AG04449 (cell line): ENCODE measurements around the gene MROH9.
"Not testable (repeated sequence)": the region's sequence is repeated elsewhere in the genome, so short reads cannot be mapped to it uniquely, and the experiment has no call there.

ENCODE experiments used
- CTCF ChIA-PET: fragments of 350-600 bp; formaldehyde crosslinking; extraction: SDS; loops from one replicate; lab custom pipeline; 2021; ENCODE audit warnings: antibody characterized with exemption; lab: Yijun Ruan, JAX
- POLR2A ChIA-PET: fragments of 400-600, 350-600 bp; formaldehyde crosslinking; extraction: SDS; loops from one replicate; lab custom pipeline; 2020; ENCODE audit warnings: antibody characterized with exemption, inconsistent platforms; lab: Yijun Ruan, JAX
- DNase-seq: peaks from one replicate; pipeline ENCODE4 v3.0.0-alpha.2; 2010; ENCODE audit warnings: low read depth, low spot score
- H3K4me3 ChIP-seq: 2 replicates; pipeline ENCODE4 v1.5.1; 2011; ENCODE audit warnings: low read depth, mild to moderate bottlenecking, control low read depth, low read length
- TF ChIP-seq, protein P1 (sequence below): IDR thresholded peaks from one replicate; pipeline ENCODE4 v1.5.1; 2011; ENCODE audit warnings: mild to moderate bottlenecking, moderate library complexity, low read length, control low read depth, inconsistent platforms; ENCODE audit not compliant: insufficient read depth; ENCODE audit errors: missing control alignments

The MROH9 gene

DNA sequence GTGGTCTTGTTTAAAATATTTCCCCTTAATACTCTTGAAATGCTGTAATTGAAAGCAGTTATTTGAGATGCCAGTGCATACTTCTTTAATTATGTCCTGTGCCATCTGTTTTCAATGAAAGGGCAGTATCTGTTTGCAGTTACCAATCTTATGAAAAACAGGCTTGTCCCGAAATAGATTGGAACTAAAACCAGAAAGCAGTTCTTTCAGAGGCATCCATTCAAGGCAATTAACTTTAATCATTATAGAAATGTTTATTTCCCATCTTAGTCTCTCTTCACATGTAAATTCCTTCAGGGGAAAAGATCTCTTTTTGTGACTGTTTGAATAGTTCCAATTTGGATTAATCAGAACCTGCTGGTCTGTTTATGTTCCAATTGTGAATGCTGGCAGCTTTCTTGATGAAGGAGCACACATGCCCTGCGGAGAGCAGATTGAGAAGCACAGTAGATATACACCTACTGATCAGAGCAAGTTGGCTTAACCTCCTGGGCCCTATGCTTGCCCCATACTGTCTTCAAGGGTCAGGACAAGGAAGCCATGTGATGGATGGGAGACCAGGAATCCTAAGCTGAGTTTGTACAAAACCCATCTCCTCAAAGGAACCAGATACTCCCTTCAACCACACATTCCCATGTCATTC is 41.6 kb upstream of the MROH9 start:
- CTCF ChIA-PET = no interaction called here
- no peak for DNase-seq
- TF ChIP-seq, protein P1, sequence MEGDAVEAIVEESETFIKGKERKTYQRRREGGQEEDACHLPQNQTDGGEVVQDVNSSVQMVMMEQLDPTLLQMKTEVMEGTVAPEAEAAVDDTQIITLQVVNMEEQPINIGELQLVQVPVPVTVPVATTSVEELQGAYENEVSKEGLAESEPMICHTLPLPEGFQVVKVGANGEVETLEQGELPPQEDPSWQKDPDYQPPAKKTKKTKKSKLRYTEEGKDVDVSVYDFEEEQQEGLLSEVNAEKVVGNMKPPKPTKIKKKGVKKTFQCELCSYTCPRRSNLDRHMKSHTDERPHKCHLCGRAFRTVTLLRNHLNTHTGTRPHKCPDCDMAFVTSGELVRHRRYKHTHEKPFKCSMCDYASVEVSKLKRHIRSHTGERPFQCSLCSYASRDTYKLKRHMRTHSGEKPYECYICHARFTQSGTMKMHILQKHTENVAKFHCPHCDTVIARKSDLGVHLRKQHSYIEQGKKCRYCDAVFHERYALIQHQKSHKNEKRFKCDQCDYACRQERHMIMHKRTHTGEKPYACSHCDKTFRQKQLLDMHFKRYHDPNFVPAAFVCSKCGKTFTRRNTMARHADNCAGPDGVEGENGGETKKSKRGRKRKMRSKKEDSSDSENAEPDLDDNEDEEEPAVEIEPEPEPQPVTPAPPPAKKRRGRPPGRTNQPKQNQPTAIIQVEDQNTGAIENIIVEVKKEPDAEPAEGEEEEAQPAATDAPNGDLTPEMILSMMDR = no peak

DNA sequence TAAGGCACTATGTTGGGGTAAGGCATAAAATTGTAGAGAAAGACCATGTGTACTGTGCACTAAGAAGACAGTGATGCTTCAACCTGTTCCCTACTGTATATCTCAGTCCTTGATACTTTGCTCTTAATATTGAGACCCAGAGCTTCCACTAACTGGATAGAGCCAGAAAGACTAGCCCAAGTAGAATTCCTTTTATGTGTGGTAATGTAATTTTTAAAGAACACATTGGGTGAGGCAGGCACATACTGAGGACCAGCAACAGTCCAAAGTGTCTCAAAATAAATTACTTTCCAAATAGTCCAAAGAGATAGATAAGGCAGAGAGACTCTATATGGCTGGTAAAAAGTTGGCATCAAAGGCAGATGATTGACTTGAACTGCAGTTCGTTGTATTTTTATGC is 31.4 kb upstream of the MROH9 start:
- CTCF ChIA-PET = interaction anchor here (0.8 to 0.9 kb wide), 2 partner anchors 14 to 26 kb away, joined by 3 to 4 read pairs; no protein-coding TSS in a partner anchor
- POLR2A ChIA-PET = no interaction called here

More for the DNA sequence above, 41.6 kb upstream of the MROH9 start:
- no peak overlapping the region for H3K4me3 ChIP-seq
- POLR2A ChIA-PET = no interaction called here

DNA sequence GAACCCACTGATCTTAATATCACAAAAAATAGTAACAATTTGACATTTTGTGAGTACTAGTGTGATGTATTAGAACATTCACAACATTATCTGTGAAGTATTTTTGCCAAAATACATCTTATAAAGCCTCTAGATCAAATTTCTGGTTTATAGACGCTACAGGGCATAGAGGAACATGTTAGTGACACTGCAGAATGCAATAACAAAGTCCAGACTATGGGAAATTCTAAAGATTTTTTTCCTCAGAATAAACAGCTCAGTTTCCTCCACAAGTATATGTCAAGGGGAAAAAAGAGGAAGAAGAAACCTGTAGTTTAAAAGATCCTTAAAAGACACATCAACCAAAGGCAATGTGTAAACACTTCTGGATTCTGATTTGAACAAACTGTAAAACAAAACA is 26.4 kb upstream of the MROH9 start:
- POLR2A ChIA-PET = no interaction called here
- CTCF ChIA-PET = no interaction called here
- H3K4me3 ChIP-seq = no peak overlapping the region
- TF ChIP-seq, protein P1 = no peak
- DNase-seq = no peak

More for the DNA sequence above, 31.4 kb upstream of the MROH9 start:
- TF ChIP-seq, protein P1 = no peak
- H3K4me3 ChIP-seq = no peak overlapping the region
- DNase-seq = no peak

DNA sequence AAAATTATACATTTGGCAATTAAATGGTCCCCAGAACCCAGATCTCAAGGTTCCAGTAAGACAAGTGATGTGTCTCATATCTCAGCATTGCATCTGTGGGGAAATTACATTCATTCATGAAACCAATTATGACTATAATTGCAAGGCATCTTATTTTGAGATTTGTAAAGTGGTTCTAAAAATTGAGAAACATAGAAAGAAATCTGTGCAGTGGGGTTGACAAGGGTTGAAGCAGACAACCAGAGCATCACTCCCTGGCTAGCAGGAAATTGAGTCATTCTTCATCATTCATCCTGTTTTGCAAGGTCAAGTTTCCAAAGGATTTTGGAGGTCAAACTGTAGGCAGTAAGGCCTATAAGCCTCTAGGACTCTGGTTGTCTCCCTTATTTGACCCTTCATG is 25.1 kb upstream of the MROH9 start:
- TF ChIP-seq, protein P1 = no peak
- ChIA-PET POLR2A (no interaction called here), CTCF (no interaction called here)

DNA sequence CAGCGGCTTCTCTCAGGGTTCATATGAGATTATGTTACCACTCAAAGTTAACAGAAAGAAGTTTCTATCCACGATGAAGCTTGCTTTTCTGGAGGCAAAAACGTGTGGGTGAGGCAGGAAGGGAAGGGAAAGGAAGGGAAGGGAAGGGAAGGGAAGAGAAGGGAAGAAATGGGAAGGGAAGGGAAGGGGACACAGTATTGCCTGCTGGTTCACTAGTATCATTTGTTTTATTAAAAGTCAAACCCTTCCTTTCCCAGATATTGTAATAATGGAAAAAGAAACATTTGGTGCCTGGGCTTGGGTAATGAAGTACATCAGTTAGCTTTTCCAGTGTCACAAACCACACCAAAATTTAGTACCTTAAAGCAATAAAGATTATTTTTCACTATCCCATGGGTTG is 18.0 kb upstream of the MROH9 start:
- H3K4me3 ChIP-seq = no peak overlapping the region
- ChIA-PET POLR2A (no interaction called here), CTCF (interaction anchor here (1.1 to 1.2 kb wide), 2 partner anchors 11 to 13 kb away, joined by 3 read pairs; no protein-coding TSS in a partner anchor)
- DNase-seq = no peak
- TF ChIP-seq, protein P1 = no peak

More for the DNA sequence above, 25.1 kb upstream of the MROH9 start:
- no peak overlapping the region for H3K4me3 ChIP-seq
- DNase-seq = no peak

DNA sequence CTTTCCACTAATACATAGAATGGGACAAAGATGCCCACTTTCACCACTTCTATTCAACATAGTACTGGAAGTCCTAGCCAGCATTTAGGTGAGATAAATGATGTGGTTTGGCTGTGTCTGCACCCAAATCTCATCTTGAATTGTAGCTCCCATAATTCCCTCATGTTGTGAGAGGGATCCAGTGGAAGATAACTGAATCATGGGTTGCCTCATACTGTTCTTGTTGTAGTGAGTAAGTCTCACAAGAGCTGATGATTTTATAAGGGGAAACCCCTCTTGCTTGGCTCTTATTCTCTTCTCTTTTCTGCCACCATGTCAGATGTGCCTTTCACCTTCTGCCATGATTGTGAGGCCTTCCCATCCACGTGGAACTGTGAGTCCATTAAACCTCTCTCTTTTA is 10.7 kb upstream of the MROH9 start:
- DNase-seq, CTCF ChIA-PET, H3K4me3 ChIP-seq, POLR2A ChIA-PET: not testable (repeated sequence)
